GM21576 (cell line): ENCODE measurements around the gene CUX1.
A peak's percentile ranks its signal among the peaks of the same experiment; 100 is the strongest.
"Not testable (repeated sequence)": the region's sequence is repeated elsewhere in the genome, so short reads cannot be mapped to it uniquely, and the experiment has no call there.

ENCODE experiments used
- ATAC-seq: cut with Tn5 transposase; IDR thresholded peaks from one replicate; pipeline ENCODE4 v1.9.1; 2021; ENCODE audit warnings: mild to moderate bottlenecking, moderate library complexity; ENCODE audit not compliant: unreplicated experiment

Gene CUX1

DNA sequence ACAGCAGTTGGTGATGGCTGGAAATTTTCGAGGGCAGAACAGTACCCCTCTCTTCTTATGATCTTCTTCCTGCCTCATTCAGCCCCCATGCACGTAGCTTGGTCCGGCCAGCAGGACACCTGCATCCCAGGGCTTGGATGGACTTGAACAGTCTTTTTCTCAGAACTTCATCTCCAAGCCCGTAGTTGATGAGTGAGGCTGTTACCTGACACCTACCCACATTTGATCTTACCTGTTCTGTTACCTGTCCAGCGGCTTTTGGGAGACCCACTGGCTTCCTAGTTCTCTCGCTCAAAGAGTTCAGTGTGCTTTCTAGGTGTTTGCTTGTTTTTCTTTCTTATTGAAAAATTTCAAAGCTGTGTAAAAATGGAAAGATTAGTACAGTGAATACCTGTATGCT lies 212.2 kb downstream of the CUX1 start:
- ATAC-seq, result no peak

DNA sequence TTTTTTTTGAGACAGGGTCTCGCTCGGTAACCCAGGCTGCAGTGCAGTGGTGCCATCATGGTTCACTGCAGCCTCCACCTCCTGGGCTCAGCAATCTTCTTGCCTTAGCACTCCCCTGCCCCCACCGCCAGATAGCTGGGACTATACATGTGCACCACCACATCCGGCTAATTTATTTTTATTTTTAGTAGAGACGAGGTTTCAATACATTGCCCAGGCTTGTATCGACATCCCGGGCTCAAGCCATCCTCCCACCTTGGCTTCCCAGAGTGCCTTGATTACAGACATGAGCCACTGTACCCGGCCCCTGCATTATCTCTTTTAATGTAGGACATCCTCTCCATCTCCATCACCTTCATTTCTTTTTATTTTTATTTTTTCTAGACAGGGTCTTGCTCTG lies 213.3 kb downstream of the CUX1 start:
- ATAC-seq, result no peak

DNA sequence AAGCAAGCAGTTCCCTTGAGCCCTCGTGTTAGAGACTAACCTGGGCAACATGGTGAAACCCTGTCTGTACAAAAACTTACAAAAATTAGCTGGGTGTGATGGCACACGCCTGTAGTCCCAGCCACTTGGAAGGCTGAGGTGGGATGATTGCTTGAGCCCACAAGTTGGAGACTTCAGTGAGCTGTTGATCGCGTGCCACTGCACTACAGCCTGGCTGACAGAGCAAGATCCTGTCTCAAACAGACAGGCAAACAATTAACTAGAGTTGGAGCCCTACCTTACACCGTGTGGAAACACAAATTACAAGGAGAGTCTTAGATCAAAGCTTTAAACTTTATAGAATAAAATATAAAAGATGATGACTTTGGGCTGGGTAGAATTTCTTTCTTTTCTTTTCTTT lies 219.5 kb downstream of the CUX1 start:
- ATAC-seq, result no peak

DNA sequence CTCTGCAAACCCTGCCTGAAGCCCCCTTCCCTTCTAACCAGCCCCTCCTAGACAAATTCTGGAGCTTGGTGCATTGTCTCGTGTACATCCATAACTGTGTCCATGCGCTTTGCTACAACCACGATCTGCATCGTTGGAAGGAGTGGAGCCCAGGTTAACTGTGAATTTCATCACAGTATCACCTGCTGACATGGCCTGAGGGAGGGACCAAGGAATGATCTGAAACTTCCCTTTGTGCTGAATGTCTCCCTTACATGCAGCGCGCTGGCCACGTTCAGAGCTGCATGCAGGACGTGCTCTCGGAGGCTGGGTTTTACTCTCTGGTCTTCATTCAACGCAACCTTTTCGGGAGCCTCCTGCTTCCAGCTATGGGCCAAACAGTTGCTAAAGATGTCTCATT lies 222.3 kb downstream of the CUX1 start:
- ATAC-seq, result no peak

DNA sequence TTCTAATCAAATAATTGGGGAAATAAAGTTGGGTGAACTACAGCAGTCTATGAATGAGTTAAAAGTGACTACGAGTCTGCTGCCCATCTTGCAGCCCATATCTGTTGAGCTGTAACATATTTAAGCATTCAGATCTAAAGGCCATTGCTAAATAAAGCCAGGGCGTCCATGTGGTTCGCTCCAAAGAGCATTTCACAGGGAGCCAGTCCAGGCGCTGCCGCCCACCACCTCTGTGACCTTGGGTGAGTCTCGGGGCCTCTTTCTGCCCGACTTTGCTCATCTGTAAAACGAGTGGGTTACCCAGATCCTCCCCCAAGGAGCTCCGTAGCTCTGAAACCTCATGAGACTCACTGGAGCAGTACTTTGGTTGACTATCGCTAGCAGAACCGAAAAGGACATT lies 223.1 kb downstream of the CUX1 start:
- ATAC-seq, result no peak

DNA sequence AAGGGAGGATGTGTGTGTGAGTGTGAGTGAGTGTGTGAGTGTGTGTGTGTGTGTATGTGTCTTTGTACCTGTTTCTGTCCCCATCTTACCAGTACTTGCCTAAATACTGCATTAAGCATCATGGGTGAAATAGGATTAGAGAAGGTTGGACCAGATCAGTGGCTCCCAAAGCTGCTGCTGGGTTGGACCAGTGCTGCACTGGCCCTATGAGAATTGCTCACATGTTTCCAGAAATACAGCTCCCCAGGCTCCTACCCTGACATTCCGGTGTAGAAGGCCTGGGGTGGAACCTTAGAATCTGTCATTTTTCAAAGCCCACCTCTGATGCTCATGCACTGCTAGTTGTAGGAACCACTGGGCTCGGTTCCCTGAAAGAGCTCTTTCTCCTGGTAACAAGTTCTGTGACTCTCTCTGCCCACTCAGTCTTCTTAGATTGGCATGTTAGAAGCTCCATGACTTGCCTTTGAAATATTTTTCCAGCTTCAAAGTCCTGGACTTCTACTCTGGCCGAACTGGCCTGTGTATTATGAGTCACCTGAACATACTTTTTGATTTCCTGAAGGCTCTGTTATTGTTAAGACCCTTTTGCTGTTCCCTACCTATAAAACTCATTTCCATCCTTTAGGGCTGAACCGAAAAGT lies 224.7 kb downstream of the CUX1 start:
- ATAC-seq, result no peak

DNA sequence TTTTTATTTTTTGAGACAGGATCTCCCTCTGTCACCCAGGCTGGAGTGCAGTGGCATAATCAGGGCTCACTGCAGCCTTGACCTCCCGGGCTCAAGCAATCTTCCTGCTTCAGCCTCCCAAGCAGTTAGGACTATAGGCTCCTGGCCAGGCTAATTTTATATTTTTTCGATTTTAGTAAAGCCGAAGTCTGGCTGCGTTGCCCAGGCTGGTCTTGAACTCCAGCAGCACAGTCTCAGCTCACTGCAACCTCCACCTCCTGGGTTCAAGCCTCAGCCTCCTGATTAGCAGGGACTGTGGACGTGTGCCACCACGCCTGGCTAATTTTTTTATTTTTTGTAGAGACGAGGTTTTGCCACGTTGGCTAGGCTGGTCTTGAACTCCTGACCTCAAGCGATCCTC lies 225.4 kb downstream of the CUX1 start:
- ATAC-seq, result not testable (repeated sequence)

DNA sequence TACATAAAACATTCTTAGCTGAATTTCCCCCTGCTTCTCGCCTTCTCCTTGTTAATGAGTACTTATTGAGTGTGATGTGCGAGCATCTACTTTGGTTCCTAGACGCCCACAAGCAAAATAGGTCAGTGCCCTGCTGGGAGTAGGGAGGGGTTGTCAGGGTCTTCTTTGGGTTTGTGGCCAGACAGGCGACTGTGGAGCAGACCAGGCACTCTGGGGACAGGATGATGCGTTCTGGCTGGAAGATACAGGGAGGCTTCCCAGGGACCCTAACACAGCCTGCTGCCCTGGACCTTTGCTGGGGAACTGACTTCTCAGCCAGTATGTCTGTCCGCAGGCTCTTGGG lies 227.2 kb downstream of the CUX1 start:
- no peak for ATAC-seq

DNA sequence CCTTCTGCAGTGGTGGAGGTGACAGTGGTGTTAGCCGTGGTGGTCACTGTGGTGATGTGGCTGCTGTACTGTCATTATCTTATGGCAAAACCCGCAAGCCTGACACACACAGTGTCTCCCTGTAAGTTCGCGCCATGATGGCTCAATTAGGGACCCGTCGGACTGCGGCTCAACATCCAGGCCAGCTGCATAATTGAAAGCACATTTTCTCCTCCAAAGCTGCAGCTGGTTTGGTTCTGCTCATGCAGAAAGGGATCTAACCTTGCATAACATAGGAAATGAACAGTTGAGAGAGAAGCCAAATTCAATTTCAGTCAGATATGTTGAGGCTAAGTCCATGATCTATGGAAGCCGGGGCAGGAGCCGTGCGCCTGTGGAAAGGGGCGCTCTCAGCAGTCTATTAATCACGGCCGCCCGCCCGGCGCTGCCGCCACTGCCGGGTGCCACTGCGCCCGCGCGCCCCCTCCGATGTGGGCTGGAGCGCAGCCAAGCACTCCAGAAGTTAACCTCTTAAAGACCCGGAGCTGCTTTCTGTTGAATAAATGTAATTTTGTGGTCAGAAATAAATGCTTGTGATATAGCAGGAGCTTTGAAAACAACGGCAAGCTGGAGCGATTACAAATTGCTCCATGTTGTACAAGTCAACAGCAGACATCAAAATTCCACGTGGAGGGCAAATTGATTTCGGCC lies 227.7 kb downstream of the CUX1 start:
- no peak for ATAC-seq

DNA sequence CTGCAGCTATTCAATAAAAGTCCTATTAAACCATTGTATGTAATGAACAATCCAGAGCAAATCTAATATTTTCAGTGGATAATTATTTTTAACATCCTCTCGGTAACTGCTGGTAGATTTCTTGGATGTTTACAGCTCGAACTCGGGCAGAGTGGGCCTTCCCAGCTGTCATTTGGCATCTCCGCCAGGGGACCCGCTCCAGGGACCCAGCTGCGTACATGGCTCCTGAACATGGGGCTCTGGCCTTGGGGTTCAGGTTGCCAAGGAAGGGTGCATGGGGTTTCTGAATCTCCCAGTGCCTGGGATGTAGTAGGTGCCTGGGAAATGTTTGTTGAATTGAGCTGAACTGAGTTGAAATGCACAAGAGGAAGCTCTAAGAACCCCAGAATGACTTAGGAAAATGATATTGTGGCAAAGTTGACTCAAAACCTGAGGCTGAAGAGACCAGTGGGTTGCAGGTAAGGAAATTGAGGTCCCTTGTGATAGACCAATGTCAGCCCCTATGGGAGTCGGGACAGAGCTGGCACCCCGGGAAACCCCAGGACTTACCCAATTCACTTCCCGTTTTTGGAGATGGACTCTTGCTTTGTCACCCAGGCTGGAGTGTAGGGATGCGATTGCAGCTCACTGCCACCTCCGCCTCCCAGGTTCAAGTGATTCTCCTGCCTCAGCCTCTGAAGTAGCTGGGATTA lies 228.4 kb downstream of the CUX1 start:
- no peak for ATAC-seq

DNA sequence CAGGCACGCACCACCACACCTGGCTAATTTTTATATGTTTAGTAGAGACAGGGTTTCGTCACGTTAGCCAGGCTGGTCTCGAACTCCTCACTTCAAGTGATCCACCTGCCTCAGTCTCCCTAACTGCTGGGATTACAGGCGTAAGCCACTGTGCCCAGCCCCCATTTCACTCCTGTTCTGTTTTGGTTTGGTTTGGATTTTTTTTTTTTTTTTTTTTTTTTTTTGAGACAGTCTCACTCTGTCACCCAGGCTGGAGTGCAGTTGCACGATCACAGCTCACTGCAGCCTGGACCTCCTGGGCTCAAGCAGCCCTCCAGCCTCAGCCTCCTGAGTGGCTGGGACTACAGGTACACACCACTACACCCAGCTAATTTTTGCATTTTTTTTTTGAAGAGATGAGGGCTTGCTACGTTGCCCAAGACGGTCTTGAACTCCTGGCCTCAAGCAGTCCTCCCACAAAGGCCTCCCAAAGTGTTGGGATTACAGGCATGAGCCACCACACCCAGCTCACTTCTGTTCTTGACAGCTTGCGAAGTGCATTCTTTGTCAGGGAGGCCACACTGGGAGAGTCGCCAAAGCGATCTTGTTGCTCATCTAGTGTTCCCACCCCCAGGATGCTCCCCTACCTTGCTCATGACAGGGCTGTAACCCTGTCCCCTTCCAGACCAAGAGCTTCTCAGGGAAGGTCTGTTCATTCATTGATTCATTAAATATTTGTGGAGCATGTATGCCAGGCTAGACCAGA lies 229.1 kb downstream of the CUX1 start:
- ATAC-seq, result no peak

DNA sequence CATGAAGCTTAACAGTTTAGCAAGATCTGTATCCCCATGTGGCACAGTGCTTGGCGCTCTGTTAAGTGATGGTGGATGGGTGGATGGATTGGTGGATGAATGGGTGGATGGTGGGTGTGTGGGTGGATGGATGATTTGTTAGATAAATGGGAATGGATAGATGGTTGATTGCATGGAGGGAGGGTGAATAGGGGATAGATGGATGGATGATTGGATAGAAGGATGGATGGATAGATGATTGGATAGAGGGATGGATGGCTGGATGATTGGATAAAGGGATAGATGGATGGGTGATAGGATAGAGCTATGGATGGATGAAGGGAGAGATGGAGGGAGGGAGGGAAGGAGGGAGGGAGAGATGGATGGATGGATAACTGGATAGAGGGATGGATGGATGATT lies 229.7 kb downstream of the CUX1 start:
- no peak for ATAC-seq

DNA sequence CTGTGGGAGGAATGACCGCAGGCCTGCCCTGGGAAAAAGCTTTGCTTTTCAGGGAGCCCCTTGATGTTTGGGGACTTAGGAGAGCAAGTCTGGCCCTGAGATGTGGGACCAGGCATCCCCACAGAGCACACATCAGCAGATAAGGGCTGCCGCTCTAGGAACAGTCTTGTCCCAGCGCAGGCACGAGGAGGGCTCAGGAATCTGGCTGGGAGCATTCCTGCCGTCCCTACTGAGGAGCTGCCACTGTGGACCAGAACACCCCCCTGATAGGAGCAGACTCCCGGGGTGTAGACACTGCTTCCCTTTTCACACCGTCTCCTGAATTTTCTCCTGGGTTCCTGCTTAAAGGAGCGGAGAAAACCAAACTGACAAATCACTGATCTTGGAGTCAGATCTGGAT lies 232.3 kb downstream of the CUX1 start:
- ATAC-seq, result no peak

DNA sequence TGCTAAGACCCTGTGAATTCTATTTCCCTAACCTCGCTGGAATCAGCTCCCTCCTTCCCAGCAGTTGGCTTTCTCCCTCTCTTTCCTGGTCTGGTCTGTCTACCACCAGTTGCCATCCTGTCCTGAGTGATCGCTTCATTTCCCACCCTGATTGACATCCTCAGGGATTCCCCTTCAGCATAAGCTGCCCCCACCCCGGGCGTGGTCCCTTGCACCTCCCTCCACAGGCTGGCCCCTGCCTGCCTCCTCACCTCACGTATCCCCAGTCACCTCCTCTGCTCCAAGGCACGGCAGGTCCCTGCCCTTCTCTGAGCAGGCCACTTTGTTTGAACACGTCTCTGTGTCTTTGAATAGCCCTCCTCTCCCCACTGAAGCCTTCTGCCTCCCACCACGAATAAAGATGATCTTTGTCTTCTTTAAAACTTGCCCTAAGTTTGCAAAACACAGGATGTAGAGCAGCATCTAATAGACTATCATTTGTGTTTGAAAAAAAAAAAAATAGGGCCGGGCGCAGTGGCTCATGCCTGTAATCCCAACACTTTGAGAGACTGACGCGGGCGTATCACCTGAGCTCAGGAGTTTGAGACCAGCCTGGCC lies 233.5 kb downstream of the CUX1 start:
- ATAC-seq, result no peak

DNA sequence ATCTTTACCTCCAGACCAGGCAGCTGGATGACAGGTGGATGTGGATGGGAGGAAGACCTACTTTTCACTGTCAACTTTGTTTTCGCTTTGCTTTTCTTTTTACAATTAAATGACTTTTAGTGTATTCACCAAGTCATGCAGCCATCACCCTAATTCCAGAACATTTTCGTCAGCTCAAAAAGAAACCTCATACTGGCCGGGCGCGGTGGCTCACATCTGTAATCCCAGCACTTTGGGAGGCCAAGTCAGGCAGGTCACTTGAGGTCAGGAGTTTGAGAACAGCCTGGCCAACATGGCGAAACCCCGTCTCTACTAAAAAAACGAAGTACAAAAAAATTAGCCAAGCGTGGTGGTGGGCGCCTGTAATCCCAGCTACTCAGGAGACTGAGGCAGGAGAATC lies 234.3 kb downstream of the CUX1 start:
- not testable (repeated sequence) for ATAC-seq

DNA sequence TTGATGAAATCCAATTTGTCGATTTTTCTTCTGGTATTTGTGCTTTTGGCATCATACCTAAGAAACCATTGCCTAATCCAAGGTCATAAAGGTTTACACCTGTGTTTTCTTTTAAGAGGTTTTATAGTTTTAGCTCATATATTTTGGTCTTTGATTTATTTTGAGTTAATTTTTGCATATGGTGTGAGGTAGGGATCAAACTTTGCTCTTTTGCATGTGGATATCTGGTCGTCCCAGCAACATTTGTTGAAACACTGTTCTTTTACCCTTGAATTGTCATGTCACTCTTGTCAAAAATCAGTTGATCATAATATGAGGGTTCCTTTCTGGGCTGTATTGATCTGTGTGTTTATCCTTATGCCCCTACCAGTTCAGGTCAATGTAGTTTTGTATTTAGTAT lies 236.7 kb downstream of the CUX1 start:
- no peak for ATAC-seq

DNA sequence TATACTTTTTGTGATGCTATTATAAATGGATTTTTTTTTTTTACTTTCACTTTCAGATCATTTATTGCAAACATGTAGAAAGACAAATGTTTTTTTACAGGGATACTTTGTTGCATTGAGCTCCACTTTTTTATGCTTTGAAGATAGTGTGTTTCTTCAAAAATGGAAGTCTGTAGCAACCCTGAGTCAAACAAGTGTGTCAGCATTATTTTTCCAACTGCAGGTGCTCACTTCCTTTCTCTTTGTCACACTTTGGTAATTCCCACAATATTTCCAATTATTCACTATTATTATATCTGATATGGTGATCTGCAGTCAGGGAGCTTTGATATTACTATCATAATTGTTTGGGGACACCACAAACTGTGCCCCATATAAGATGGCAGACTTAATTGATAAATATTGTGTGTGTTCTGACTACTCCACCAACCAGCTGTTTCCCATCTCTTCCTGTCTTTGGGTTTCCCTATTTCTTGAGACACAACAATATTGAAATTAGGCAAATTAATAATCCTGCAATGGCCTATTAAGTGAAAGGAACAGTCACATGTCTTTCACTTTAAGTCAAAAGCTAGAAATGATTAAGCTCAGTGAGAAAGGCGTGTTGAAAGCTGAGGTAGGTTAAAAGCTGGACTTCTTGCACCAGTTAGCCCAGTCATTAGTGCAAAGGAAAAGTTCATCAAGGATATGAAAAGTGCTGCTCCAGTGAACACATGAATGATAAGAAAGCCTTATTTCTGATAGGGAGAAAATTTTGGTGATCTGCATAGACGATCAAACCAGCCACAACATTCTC lies 238.0 kb downstream of the CUX1 start:
- ATAC-seq, result no peak

DNA sequence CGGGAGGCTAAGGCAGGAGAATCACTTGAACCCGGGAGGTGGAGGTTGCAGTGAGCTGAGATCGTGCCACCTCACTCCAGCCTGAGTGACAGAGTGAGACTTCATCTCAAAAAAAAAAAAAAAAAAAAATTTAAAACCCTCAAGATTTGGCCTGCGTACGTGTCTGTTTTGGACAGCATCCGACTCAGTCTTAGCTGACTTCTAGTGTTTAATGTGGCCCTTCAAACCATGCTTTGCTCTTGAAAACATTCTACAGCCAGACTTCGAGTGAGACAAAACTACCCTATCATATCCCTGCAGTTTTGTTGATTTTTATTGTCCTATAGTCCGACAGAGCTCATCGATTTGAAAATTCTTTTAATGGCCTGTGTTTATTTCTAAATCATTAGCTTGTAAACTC lies 242.1 kb downstream of the CUX1 start:
- ATAC-seq, result no peak

DNA sequence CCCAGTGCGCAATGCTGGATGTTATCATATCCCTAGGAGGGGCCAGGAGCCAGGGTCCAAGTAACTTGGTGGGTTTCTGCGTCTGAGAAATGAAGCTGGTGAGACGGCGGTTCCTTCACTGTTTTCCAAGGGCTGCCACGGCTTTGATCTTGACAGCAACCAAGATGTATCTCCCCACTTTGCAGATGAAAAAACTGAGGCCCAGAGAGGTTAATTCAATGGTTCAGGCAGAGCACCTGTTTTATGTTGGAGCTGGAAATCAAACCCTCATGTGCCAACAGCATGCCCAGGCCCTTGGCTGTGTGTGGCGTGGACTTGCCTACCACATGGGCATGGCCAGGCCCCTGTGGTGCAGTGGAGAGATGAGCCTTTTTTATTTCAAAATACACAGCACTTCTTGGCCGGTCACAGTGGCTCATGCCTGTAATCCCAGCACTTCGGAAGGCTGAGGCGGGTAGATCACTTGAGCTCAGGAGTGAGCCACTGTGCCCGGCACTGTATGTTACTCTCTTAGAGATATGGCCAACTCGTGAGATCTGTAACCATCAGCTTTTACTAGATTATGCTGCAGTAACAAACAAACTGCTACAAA lies 244.0 kb downstream of the CUX1 start:
- ATAC-seq, result no peak

DNA sequence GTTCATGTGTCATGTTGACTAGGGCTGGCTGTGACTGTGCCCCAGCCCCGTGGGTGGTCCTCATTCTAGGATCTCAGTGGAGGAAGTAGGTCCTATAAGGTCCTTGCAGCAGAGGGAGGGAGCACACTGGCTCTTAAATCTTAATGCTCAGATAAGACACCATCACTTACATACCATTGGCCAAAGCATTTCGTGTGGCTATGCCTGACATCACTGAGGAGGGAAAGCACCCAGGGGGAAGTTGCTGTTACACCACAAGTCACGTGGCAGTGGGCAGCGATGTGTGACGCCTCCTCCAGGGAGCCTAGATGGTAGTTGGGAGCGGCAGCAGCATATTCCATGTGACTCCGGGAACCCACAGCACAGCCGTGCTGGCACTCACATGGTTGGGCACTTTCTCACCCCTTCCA lies 244.6 kb downstream of the CUX1 start:
- ATAC-seq, result peak; percentile 71
